ENCODE data around the gene TRIM54.

TRIM54 gene

GRCh38 chr2:27258051-27258450 is 24.2 kb upstream of the TRIM54 start:
- H3K9me3 ChIP-seq = no peaks in the 10 kb centered on the region

GRCh38 chr2:27261241-27261925 is 20.8 kb upstream of the TRIM54 start:
- Histone ChIP-seq H3K4me1 (ENCODE audit: control insufficient read depth in 1 of 2, insufficient read depth in 1 of 2, low read depth in 1 of 2, low read length in 1 of 2) (peaks cover 20 to 33% of the 10 kb centered on the region in 2 experiments), H3K36me3 (no peaks in the 10 kb centered on the region), H3K9me3 (no peaks in the 10 kb centered on the region), H3K4me3 (ENCODE audit: low read depth in 1 of 2, low read length in 1 of 2) (no peak overlapping the region), H3K27ac (no peak overlapping the region), H3K27me3 (peaks cover 99% of the 10 kb centered on the region)
- TF ChIP-seq CTCF (IDR thresholded peaks at IDR 0.05) = no peak

More at GRCh38 chr2:27258051-27258450, 24.2 kb upstream of the TRIM54 start:
- H3K36me3 ChIP-seq = no peaks in the 10 kb centered on the region
- H3K27ac ChIP-seq = no peak overlapping the region
- H3K4me3 ChIP-seq (ENCODE audit: low read depth in 1 of 2, low read length in 1 of 2) = no peak overlapping the region
- TF ChIP-seq CTCF (IDR thresholded peaks at IDR 0.05) = no peak
- H3K27me3 ChIP-seq = peaks cover 93% of the 10 kb centered on the region
- H3K4me1 ChIP-seq (ENCODE audit: control insufficient read depth in 1 of 2, insufficient read depth in 1 of 2, low read depth in 1 of 2, low read length in 1 of 2) = peaks cover 6 to 11% of the 10 kb centered on the region in 2 experiments

- Histone ChIP-seq H3K27me3 (peaks cover 99% of the 10 kb centered on the region), H3K4me3 (ENCODE audit: low read depth in 1 of 2, low read length in 1 of 2) (no peak overlapping the region)
These were observed 20.3 kb upstream of the TRIM54 start for GRCh38 chr2:27261926-27262298.

GRCh38 chr2:27262379-27263286 is 19.6 kb upstream of the TRIM54 start, which contains the start of gene SLC30A3:
TSS of gene SLC30A3 (minus strand) at chr2:27263047. CDS start at chr2:27262906, 141 bp downstream.
- Histone ChIP-seq H3K27ac (no peak within 1 kb of the TSS), H3K4me1 (ENCODE audit: control insufficient read depth in 1 of 2, insufficient read depth in 1 of 2, low read depth in 1 of 2, low read length in 1 of 2) (peaks cover 20 to 33% of the 10 kb centered on the region in 2 experiments), H3K27me3 (peaks cover 99% of the 10 kb centered on the region), H3K9me3 (no peaks in the 10 kb centered on the region), H3K4me3 (ENCODE audit: low read depth in 1 of 2, low read length in 1 of 2) (peak within 1 kb of the TSS; percentile 23 to 53), H3K36me3 (no peaks in the 10 kb centered on the region)
- no peak for TF ChIP-seq CTCF (IDR thresholded peaks at IDR 0.05)

More at GRCh38 chr2:27261926-27262298, 20.3 kb upstream of the TRIM54 start:
- TF ChIP-seq CTCF (IDR thresholded peaks at IDR 0.05) = no peak
- no peak overlapping the region for H3K27ac ChIP-seq
- H3K9me3 ChIP-seq = no peaks in the 10 kb centered on the region
- H3K36me3 ChIP-seq = no peaks in the 10 kb centered on the region
- H3K4me1 ChIP-seq (ENCODE audit: control insufficient read depth in 1 of 2, insufficient read depth in 1 of 2, low read depth in 1 of 2, low read length in 1 of 2) = peaks cover 20 to 33% of the 10 kb centered on the region in 2 experiments

- peaks cover 20 to 33% of the 10 kb centered on the region in 2 experiments for H3K4me1 ChIP-seq (ENCODE audit: control insufficient read depth in 1 of 2, insufficient read depth in 1 of 2, low read depth in 1 of 2, low read length in 1 of 2)
- H3K27ac ChIP-seq = no peak overlapping the region
- peak overlapping the region in 1 of 2 experiments; percentile 53 for H3K4me3 ChIP-seq (ENCODE audit: low read depth in 1 of 2, low read length in 1 of 2)
- no peaks in the 10 kb centered on the region for H3K36me3 ChIP-seq
- TF ChIP-seq CTCF (IDR thresholded peaks at IDR 0.05) = no peak
- peaks cover 100% of the 10 kb centered on the region for H3K27me3 ChIP-seq
- no peaks in the 10 kb centered on the region for H3K9me3 ChIP-seq
These were observed 18.7 kb upstream of the TRIM54 start for GRCh38 chr2:27263287-27264252.
